HG03135 (cell line): ENCODE data around the gene GAB4.
"Not testable (repeated sequence)": the region's sequence is repeated elsewhere in the genome, so short reads cannot be mapped to it uniquely, and the experiment has no call there.

Source experiments
- ATAC-seq: cut with Tn5 transposase; IDR thresholded peaks from one replicate; pipeline ENCODE4 v1.9.1; 2021; ENCODE audit warnings: mild to moderate bottlenecking, moderate library complexity; ENCODE audit not compliant: unreplicated experiment

GAB4 gene

GRCh38 chr22:16915701-16916100 lies 92.3 kb downstream of the GAB4 start:
- no peak for ATAC-seq

- not testable (repeated sequence) for ATAC-seq
These were observed 93.1 kb downstream of the GAB4 start for GRCh38 chr22:16914911-16915310.

GRCh38 chr22:16914006-16914405 lies 94.0 kb downstream of the GAB4 start:
- no peak for ATAC-seq

GRCh38 chr22:16912281-16912680 lies 95.7 kb downstream of the GAB4 start:
- ATAC-seq, result no peak
